Activated T-helper 17 cell treated with anti-CD3 and anti-CD28 coated beads, Interleukin-2, amount 50 U/mL, for 72 hours (primary cell): Measurements from ENCODE around the gene ZNF653. TPM values are rescaled to one million over a fixed set of nuclear protein-coding genes. Genes with fewer than 3 reads are reported as not detected.

Source experiments
- ATAC-seq: fragments of 150-1000 bp; cut with Tn5 transposase; replicated peaks from 2 replicates; pipeline ENCODE4 v1.10.0; 2021; ENCODE audit warnings: mild to moderate bottlenecking, moderate library complexity
- H3K27ac Mint-ChIP-seq: one replicate; pipeline ENCODE4 v1.8.0; 2022; ENCODE audit warnings: mixed read lengths
- H3K27me3 Mint-ChIP-seq: one replicate; pipeline ENCODE4 v1.8.0; 2022; ENCODE audit warnings: mixed read lengths
- H3K36me3 Mint-ChIP-seq: one replicate; pipeline ENCODE4 v1.8.0; 2022; ENCODE audit warnings: low read depth, mild to moderate bottlenecking, mixed read lengths
- H3K4me1 Mint-ChIP-seq: one replicate; pipeline ENCODE4 v1.8.0; 2022; ENCODE audit warnings: mixed read lengths
- H3K4me3 Mint-ChIP-seq: one replicate; pipeline ENCODE4 v1.8.0; 2022; ENCODE audit warnings: mild to moderate bottlenecking, mixed read lengths
- H3K9me3 Mint-ChIP-seq: one replicate; pipeline ENCODE4 v1.8.0; 2022; ENCODE audit warnings: mixed read lengths
- total RNA-seq, 2 donors: library from RNA; stranded (reverse); gene quantifications; one replicate each; pipeline ENCODE4 v1.2.3, GENCODE V29; 2022

Gene ZNF653
- 10 to 100 TPM; 18.8 to 26.3 TPM for total RNA-seq

GRCh38 chr19:11505504-11506100 is at the start of gene ZNF653:
Gene ZNF653 (minus strand): TSS chr19:11505839. CDS start chr19:11505786, 53 bp downstream.
- Mint-ChIP-seq H3K36me3 (peaks cover 41% of the 10 kb centered on the region), H3K9me3 (no peaks in the 10 kb centered on the region), H3K4me3 (peak within 1 kb of the TSS; percentile 90), H3K4me1 (peaks cover 10% of the 10 kb centered on the region), H3K27ac (peak within 1 kb of the TSS; percentile 96), H3K27me3 (no peaks in the 10 kb centered on the region)
- peak; percentile 67 for ATAC-seq

GRCh38 chr19:11555246-11555645 is 49.6 kb upstream of the ZNF653 start:
- no peaks in the 10 kb centered on the region for H3K9me3 Mint-ChIP-seq
- no peak for ATAC-seq
- peaks cover 49% of the 10 kb centered on the region for H3K36me3 Mint-ChIP-seq
- peak overlapping the region; percentile 46 for H3K27ac Mint-ChIP-seq
- H3K4me1 Mint-ChIP-seq: peaks cover 30% of the 10 kb centered on the region
- no peaks in the 10 kb centered on the region for H3K27me3 Mint-ChIP-seq
- H3K4me3 Mint-ChIP-seq: no peak overlapping the region

GRCh38 chr19:11554160-11554559 is 48.5 kb upstream of the ZNF653 start:
- Mint-ChIP-seq H3K27me3 (no peaks in the 10 kb centered on the region), H3K36me3 (peaks cover 46% of the 10 kb centered on the region), H3K9me3 (no peaks in the 10 kb centered on the region), H3K4me1 (peaks cover 26% of the 10 kb centered on the region), H3K4me3 (peak overlapping the region; percentile 28), H3K27ac (no peak overlapping the region)
- peak; percentile 13 for ATAC-seq

- Mint-ChIP-seq H3K27ac (no peak overlapping the region), H3K9me3 (no peaks in the 10 kb centered on the region), H3K4me1 (peaks cover 21% of the 10 kb centered on the region), H3K4me3 (no peak overlapping the region), H3K36me3 (peaks cover 43% of the 10 kb centered on the region), H3K27me3 (no peaks in the 10 kb centered on the region)
- no peak for ATAC-seq
Measured at GRCh38 chr19:11552666-11553372, 47.2 kb upstream of the ZNF653 start.

- ATAC-seq: no peak
- no peak overlapping the region for H3K27ac Mint-ChIP-seq
- no peaks in the 10 kb centered on the region for H3K27me3 Mint-ChIP-seq
- H3K4me1 Mint-ChIP-seq: peaks cover 16% of the 10 kb centered on the region
- H3K36me3 Mint-ChIP-seq: peaks cover 39% of the 10 kb centered on the region
- no peaks in the 10 kb centered on the region for H3K9me3 Mint-ChIP-seq
- H3K4me3 Mint-ChIP-seq: no peak overlapping the region
Measured at GRCh38 chr19:11551603-11552235, 46.1 kb upstream of the ZNF653 start.

GRCh38 chr19:11550265-11550664 is 44.6 kb upstream of the ZNF653 start:
- Mint-ChIP-seq H3K4me3 (no peak overlapping the region), H3K9me3 (no peaks in the 10 kb centered on the region), H3K27me3 (no peaks in the 10 kb centered on the region), H3K36me3 (peaks cover 26% of the 10 kb centered on the region), H3K27ac (no peak overlapping the region), H3K4me1 (peaks cover 8% of the 10 kb centered on the region)
- no peak for ATAC-seq

- Mint-ChIP-seq H3K27me3 (no peaks in the 10 kb centered on the region), H3K36me3 (peaks cover 24% of the 10 kb centered on the region)
- ATAC-seq: no peak
Measured at GRCh38 chr19:11549386-11549953, 43.8 kb upstream of the ZNF653 start.

GRCh38 chr19:11547929-11548700 is 42.5 kb upstream of the ZNF653 start:
- peaks cover 7% of the 10 kb centered on the region for H3K27me3 Mint-ChIP-seq
- H3K9me3 Mint-ChIP-seq: no peaks in the 10 kb centered on the region
- peaks cover 11% of the 10 kb centered on the region for H3K36me3 Mint-ChIP-seq
- no peak overlapping the region for H3K27ac Mint-ChIP-seq
- H3K4me1 Mint-ChIP-seq: no peaks in the 10 kb centered on the region
- no peak for ATAC-seq
- H3K4me3 Mint-ChIP-seq: no peak overlapping the region

More at GRCh38 chr19:11549386-11549953, 43.8 kb upstream of the ZNF653 start:
- no peaks in the 10 kb centered on the region for H3K9me3 Mint-ChIP-seq
- peaks cover 8% of the 10 kb centered on the region for H3K4me1 Mint-ChIP-seq
- no peak overlapping the region for H3K4me3 Mint-ChIP-seq
- H3K27ac Mint-ChIP-seq: no peak overlapping the region

GRCh38 chr19:11541238-11541637 is 35.6 kb upstream of the ZNF653 start:
- no peaks in the 10 kb centered on the region for H3K4me1 Mint-ChIP-seq
- H3K9me3 Mint-ChIP-seq: no peaks in the 10 kb centered on the region
- no peak overlapping the region for H3K27ac Mint-ChIP-seq
- no peak overlapping the region for H3K4me3 Mint-ChIP-seq
- ATAC-seq: no peak
- H3K36me3 Mint-ChIP-seq: no peaks in the 10 kb centered on the region
- peaks cover 20% of the 10 kb centered on the region for H3K27me3 Mint-ChIP-seq

GRCh38 chr19:11540645-11541044 is 35.0 kb upstream of the ZNF653 start:
- peaks cover 2% of the 10 kb centered on the region for H3K4me1 Mint-ChIP-seq
- H3K27me3 Mint-ChIP-seq: peaks cover 20% of the 10 kb centered on the region
- H3K36me3 Mint-ChIP-seq: no peaks in the 10 kb centered on the region
- H3K4me3 Mint-ChIP-seq: no peak overlapping the region
- no peak overlapping the region for H3K27ac Mint-ChIP-seq
- no peaks in the 10 kb centered on the region for H3K9me3 Mint-ChIP-seq
- ATAC-seq: no peak

- Mint-ChIP-seq H3K4me3 (no peak overlapping the region), H3K9me3 (no peaks in the 10 kb centered on the region), H3K36me3 (no peaks in the 10 kb centered on the region), H3K27ac (no peak overlapping the region), H3K27me3 (peaks cover 20% of the 10 kb centered on the region), H3K4me1 (peaks cover 5% of the 10 kb centered on the region)
- ATAC-seq: no peak
Measured at GRCh38 chr19:11539495-11540365, 34.1 kb upstream of the ZNF653 start.

- Mint-ChIP-seq H3K9me3 (no peaks in the 10 kb centered on the region), H3K4me1 (peaks cover 5% of the 10 kb centered on the region), H3K36me3 (no peaks in the 10 kb centered on the region), H3K27ac (no peak within 1 kb of the TSS), H3K27me3 (peaks cover 13% of the 10 kb centered on the region), H3K4me3 (no peak within 1 kb of the TSS)
- ATAC-seq: no peak
Measured at GRCh38 chr19:11538232-11539036, 32.8 kb upstream of the ZNF653 start, which contains the start of gene CNN1. Gene CNN1 (plus strand): TSS chr19:11538851. CDS start chr19:11538928, 77 bp downstream.
